Omental fat pad (tissue), 4 donors: ENCODE data around the gene C2orf49. TPM values are rescaled to one million over a fixed set of nuclear protein-coding genes. Genes with fewer than 3 reads are reported as not detected.

Source experiments
- ATAC-seq: fragments of 150-250 bp; one replicate; pipeline ENCODE4 v1.9.1; 2016; ENCODE audit warnings: mild to moderate bottlenecking, moderate library complexity; ENCODE audit not compliant: low FRiP score
- DNase-seq: peaks from one replicate; pipeline ENCODE4 v3.0.0-alpha.2; 2019; ENCODE audit warnings: low spot score
- total RNA-seq, 4 donors: library from RNA; depleted of rRNA; stranded (reverse); fragments of >200 nt; gene quantifications; one replicate each; pipeline ENCODE4 v1.1.0, GENCODE V29; 2016
- TF ChIP-seq, protein P1 (sequence below), 3 donors: fragments of 450-650 bp; IDR thresholded peaks; one replicate each; pipeline ENCODE4 v1.5.1; 2016 to 2017; ENCODE audit warnings: antibody characterized with exemption in 3 of 3, mild to moderate bottlenecking in 3 of 3, moderate library complexity in 2 of 3

C2orf49 gene
- total RNA-seq, 4 donors from 2014 or later, result 14.3 to 18.3 (median 15.9) TPM

DNA sequence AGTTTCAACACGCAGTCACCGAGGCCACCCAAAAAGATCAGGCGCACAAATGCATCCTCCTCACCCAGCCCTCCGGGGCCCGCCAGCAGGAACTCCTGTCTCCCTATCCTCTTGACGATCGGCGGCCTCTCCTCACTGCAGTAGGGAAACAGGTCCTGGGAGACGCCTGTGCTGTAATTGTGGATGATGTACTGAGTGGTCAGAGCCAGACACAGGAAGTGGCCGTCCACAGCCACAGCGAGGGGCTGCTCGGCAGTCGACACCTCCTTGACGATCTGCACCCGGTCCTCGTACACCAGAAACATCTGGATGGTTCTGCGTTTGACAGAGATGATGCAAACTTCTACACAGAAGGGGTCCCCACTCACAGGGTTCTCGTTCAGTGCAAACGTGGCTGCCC lies 29.8 kb upstream of the C2orf49 start:
- TF ChIP-seq, protein P1, sequence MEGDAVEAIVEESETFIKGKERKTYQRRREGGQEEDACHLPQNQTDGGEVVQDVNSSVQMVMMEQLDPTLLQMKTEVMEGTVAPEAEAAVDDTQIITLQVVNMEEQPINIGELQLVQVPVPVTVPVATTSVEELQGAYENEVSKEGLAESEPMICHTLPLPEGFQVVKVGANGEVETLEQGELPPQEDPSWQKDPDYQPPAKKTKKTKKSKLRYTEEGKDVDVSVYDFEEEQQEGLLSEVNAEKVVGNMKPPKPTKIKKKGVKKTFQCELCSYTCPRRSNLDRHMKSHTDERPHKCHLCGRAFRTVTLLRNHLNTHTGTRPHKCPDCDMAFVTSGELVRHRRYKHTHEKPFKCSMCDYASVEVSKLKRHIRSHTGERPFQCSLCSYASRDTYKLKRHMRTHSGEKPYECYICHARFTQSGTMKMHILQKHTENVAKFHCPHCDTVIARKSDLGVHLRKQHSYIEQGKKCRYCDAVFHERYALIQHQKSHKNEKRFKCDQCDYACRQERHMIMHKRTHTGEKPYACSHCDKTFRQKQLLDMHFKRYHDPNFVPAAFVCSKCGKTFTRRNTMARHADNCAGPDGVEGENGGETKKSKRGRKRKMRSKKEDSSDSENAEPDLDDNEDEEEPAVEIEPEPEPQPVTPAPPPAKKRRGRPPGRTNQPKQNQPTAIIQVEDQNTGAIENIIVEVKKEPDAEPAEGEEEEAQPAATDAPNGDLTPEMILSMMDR (IDR thresholded peaks at IDR 0.05), result no peak
- ATAC-seq (no peak), DNase-seq (no peak)

DNA sequence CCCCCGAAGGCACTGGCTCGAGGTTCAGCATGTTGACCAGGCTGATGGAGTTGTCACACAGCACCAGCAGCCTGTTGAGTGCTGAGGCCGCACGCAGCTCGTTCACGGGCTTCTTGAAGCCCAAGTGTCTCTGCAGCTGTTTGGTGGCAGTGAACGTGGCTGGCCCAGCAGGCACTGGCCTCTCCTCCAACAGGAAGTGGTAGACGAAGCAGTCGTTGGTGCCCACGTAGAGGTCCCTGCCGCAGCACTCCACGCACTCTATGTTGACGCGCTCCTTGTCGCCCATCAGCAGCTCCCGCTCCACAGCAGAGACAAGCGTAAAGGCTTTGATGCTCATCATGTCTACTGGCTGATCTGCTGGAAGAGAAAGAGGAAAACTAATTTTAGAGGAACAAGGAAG lies 29.4 kb upstream of the C2orf49 start:
- ATAC-seq (no peak), DNase-seq (no peak)
- TF ChIP-seq, protein P1 (IDR thresholded peaks at IDR 0.05), result no peak

DNA sequence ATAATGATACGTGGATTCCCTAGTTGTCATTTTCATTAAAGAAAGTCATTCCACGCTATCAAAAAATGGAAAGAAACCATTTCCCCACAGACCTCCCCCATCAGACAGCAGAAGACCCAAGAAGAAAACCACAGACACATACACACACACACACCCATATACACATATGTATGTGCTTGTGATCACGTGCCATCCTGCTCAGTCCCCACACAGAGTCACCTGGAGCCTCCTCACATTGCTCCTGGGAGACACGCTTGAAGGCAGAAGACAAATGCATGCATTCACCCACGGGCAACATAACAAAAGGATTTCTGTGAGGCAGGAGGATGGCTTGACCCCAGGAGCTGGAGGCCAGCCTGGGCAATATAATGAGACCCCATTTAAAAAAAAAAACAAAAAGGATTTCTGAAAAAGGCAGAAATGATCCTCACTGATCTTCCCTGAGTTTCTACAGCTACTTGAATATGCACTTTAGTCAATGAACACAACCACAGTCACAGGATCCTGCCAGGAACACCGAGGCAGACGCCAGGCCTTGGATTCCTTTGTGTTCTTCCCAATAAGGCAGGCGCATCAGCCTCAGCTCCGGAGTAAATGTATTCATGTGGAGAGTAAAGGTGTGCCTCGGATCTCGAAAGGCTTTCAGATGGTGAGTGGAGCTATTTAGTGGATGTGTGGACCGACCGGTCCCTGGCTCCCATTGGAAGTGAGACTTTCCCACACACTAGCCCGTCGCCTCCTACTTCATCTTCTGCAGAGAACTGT lies 28.8 kb upstream of the C2orf49 start:
- DNase-seq, result no peak
- no peak for ATAC-seq
- TF ChIP-seq, protein P1 (IDR thresholded peaks at IDR 0.05), result no peak

DNA sequence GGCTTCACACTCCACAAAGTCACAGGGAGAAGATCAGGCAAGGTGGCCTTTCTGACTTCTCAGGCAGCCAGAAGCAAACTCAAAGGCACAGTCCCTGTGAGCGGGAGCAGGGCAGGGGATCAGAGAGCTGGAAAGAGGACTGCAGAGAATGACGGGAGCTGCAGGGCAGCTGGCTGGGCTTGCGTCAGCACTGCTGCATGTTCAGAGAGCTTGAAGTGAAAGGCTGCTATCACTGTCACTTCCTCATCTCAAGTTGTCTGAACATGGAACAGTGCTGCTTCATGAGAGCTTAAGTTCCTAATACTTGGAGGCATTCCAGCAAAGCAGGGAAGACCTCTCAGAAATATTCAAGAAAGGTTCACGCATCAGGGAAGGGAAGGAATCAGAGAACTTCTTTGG lies 28.2 kb upstream of the C2orf49 start:
- DNase-seq, result no peak
- TF ChIP-seq, protein P1 (IDR thresholded peaks at IDR 0.05), result no peak
- no peak for ATAC-seq

DNA sequence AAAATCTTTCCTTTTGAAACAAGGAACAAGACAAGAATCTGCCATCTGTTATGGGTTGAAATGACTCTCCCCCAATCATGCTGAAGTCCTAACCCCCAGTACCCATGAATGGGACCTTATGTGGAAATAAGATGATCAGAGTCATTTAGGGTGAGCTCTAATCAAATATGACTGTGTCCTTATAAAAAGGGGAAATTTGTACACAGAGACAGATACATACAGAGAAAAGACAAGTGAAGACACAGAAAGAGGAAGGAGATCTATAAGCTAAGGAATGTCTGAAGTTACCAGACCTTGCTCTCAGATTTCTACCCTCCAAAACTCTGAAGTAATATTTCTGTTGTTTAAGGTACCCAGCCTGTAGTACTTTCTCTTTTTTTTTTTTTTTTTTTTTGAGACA lies 23.5 kb upstream of the C2orf49 start:
- DNase-seq, result no peak
- TF ChIP-seq, protein P1 (IDR thresholded peaks at IDR 0.05), result no peak
- no peak for ATAC-seq

DNA sequence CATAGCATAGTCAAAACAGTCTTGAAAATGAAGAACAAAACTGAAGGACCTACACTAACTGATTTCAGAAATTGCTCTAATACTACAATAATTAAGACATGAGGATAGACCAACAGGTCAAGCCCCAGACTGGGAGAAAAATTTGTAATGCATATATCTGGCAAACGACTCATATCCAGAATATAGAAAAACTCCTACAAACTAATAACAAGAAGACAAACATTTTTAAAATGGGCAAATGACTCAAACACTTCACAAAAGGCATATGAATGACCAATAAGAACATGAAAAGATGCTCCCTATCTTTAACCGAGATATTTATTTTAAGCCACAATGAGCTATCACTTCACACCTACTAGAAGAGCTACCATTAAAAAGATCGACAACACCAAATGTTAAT lies 22.0 kb upstream of the C2orf49 start:
- TF ChIP-seq, protein P1 (IDR thresholded peaks at IDR 0.05), result no peak
- no peak for DNase-seq
- ATAC-seq, result no peak

DNA sequence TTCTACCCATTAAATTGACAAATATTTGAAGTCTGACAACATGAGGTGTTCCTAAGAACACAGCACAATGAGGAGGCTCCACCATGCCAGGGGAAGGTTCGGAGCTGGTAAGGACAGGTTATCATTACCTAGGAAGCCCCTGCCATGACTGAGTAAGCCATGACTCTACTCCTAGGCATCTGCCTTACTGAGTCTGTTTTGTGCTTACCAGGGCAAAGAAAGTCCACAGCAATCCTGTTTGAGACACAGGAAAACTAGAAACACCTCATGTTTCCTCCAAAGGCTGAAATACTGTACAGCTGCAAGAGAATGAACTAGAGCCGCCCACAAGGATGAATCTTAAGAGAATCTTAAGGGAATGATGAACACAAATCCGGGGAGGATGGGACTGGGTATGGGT lies 19.4 kb upstream of the C2orf49 start:
- ATAC-seq (no peak), DNase-seq (no peak)
- TF ChIP-seq, protein P1 (IDR thresholded peaks at IDR 0.05), result no peak
